Mucosa of rectum (tissue), 2 donors: ENCODE measurements around the gene ZNF697.
"Not testable (repeated sequence)": the region's sequence is repeated elsewhere in the genome, so short reads cannot be mapped to it uniquely, and the experiment has no call there.

Source experiments
- H3K27ac ChIP-seq, 2 donors: one replicate each; pipeline ENCODE4 v1.7.0; 2013; ENCODE audit warnings: inconsistent platforms in 2 of 2, low read depth in 2 of 2, low read length in 2 of 2
- H3K27me3 ChIP-seq, 2 donors: one replicate each; pipeline ENCODE4 v1.7.0; 2013; ENCODE audit warnings: low read length in 2 of 2; ENCODE audit not compliant: control insufficient read depth in 2 of 2, insufficient read depth in 2 of 2
- H3K36me3 ChIP-seq, 2 donors: one replicate each; pipeline ENCODE4 v1.7.0; 2013; ENCODE audit warnings: low read length in 2 of 2; ENCODE audit not compliant: control insufficient read depth in 2 of 2, insufficient read depth in 2 of 2
- H3K4me1 ChIP-seq, 2 donors: one replicate each; pipeline ENCODE4 v1.7.0; 2013; ENCODE audit warnings: low read length in 2 of 2, mild to moderate bottlenecking in 1 of 2; ENCODE audit not compliant: control insufficient read depth in 2 of 2, insufficient read depth in 2 of 2
- H3K4me3 ChIP-seq, 2 donors: one replicate each; pipeline ENCODE4 v1.7.0; 2013; ENCODE audit warnings: low read length in 2 of 2
- H3K9ac ChIP-seq, 2 donors: one replicate each; pipeline ENCODE4 v1.7.0; 2013; ENCODE audit warnings: low read length in 2 of 2, low read depth in 1 of 2, mild to moderate bottlenecking in 1 of 2
- H3K9me3 ChIP-seq, 2 donors: one replicate each; pipeline ENCODE4 v1.7.0; 2013; ENCODE audit warnings: low read length in 2 of 2; ENCODE audit not compliant: control insufficient read depth in 2 of 2
- donor health status: healthy.
- donor health status: Normal muscosa, but diverticular disease.

Gene ZNF697

GRCh38 chr1:119621705-119622104 lies 26.4 kb downstream of the ZNF697 start:
- Histone ChIP-seq H3K36me3 (peaks cover 7 to 9% of the 10 kb centered on the region in 2 donors), H3K9ac (no peak overlapping the region), H3K27me3 (no peaks in the 10 kb centered on the region), H3K27ac (no peak overlapping the region), H3K9me3 (no peaks in the 10 kb centered on the region), H3K4me1 (peaks cover 5 to 8% of the 10 kb centered on the region in 2 donors), H3K4me3 (no peak overlapping the region)

DNA sequence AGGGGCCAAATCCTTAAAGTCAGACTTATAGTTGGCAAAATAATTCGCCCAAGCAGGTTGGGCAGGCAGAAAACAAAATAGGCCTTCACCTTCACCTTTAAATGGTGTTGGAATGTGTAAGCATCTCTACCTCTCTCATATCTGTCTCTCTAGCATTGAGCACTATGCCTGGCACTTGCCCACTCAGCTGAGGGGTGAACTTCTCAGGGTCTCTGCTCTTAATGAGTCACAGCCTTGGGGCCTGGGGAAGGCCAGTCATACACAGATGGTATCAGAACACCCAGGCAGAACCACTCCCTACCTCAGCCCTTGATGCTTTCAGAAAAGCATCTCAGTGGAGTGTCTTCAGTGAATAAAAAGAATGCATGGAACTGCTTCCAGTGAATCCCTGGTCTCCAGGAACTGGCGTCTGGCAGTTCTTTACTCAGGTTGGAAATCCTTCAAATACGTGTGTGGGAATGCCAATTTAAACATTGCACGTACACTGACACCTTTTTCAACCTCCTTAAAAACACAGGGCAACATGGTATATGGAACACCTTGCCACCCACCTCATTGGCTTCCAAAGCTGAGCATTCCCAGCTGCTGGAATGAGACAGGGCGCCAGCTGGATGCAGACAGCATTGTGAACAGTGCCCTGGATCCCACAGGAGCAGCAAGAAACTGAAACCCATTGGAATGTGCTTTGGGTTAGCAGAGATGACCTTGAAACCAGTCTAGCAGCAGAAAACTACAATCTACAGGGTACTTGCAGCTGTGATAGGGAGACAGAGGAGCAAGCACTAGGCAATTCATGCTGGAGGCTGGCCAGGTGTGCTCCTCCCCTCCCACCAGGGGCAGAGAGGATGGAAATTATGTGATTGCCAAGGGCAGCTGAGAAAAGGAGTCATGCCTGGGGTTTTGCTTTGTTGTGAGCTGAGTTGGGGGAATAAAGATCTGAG lies 30.0 kb downstream of the ZNF697 start:
- Histone ChIP-seq H3K36me3 (no peaks in the 10 kb centered on the region), H3K4me3 (no peak overlapping the region), H3K9me3 (no peaks in the 10 kb centered on the region), H3K9ac (no peak overlapping the region), H3K27ac (no peak overlapping the region), H3K27me3 (no peaks in the 10 kb centered on the region), H3K4me1 (peaks cover 5 to 8% of the 10 kb centered on the region in 2 donors)

GRCh38 chr1:119616748-119617147 lies 31.3 kb downstream of the ZNF697 start:
- not testable (repeated sequence) for H3K27me3 ChIP-seq, H3K27ac ChIP-seq, H3K9me3 ChIP-seq, H3K9ac ChIP-seq, H3K36me3 ChIP-seq, H3K4me1 ChIP-seq, H3K4me3 ChIP-seq

DNA sequence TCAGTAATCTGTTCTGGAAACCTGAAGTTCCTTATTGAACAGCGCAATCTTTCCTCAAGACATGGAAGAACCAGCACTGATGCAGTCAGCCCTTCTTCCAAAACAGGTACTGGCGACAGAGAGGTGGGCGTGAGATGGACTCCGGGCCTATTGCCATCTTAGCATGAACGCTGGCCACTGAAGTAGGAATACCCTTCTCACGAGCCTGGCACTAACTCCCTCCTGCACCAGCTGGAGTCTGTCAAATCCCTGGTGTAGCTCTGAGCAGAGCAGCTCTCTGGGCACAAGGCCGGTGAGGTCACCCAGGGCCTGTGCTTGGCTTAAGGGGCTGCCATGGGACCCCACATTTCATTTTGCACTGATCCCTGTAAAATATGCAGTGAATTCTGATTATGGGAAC lies 33.0 kb downstream of the ZNF697 start:
- not testable (repeated sequence) for H3K9me3 ChIP-seq, H3K36me3 ChIP-seq, H3K4me3 ChIP-seq, H3K27ac ChIP-seq, H3K27me3 ChIP-seq, H3K4me1 ChIP-seq, H3K9ac ChIP-seq

GRCh38 chr1:119613769-119614720 lies 34.0 kb downstream of the ZNF697 start:
- no peaks in the 10 kb centered on the region for H3K9me3 ChIP-seq
- no peak overlapping the region for H3K4me3 ChIP-seq
- H3K27me3 ChIP-seq: no peaks in the 10 kb centered on the region
- H3K27ac ChIP-seq: no peak overlapping the region
- no peak overlapping the region for H3K9ac ChIP-seq
- H3K36me3 ChIP-seq: no peaks in the 10 kb centered on the region
- no peaks in the 10 kb centered on the region for H3K4me1 ChIP-seq

DNA sequence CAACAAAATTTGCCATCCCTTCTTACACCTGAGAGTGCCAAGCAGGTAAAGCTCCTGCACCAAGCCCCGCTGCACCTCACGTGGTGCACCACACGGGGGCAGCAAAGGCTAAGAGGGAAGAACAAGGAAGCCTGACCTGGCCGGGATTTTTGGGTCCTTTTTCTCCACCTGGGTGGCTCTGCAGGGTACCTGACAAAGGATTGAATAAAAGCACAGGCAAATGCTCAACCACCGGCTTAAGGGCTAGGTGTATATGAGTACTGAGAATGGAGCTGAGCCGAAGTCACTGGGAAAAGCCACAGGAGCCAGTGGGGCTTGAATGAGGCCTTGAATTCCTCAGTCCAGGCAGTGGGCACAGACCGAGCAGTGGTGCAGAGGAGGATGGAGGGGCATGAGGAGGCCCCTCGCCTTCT lies 36.4 kb downstream of the ZNF697 start:
- no peaks in the 10 kb centered on the region for H3K27me3 ChIP-seq
- no peak overlapping the region for H3K4me3 ChIP-seq
- no peaks in the 10 kb centered on the region for H3K36me3 ChIP-seq
- H3K27ac ChIP-seq: no peak overlapping the region
- no peaks in the 10 kb centered on the region for H3K4me1 ChIP-seq
- no peaks in the 10 kb centered on the region for H3K9me3 ChIP-seq
- H3K9ac ChIP-seq: peak overlapping the region in 1 of 2 donors; percentile 16

DNA sequence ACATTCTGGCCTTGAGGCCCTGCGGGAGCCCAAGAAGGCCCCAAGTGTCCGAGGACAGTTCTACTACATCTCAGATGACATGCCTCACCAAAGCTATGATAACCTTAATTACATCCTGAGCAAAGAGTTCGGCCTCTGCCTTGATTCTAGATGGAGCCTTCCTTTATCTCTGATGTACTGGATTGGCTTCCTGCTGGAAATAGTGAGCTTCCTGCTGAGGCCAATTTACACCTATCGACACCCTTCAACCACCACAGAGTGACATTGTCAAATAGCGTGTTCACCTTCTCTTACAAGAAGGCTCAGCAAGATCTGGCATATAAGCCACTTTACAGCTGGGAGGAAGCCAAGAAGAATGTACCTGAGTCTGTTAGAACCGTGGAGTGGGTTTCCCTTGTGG lies 39.2 kb downstream of the ZNF697 start:
- H3K27me3 ChIP-seq, H3K27ac ChIP-seq, H3K9ac ChIP-seq, H3K4me1 ChIP-seq, H3K9me3 ChIP-seq, H3K36me3 ChIP-seq, H3K4me3 ChIP-seq: not testable (repeated sequence)

DNA sequence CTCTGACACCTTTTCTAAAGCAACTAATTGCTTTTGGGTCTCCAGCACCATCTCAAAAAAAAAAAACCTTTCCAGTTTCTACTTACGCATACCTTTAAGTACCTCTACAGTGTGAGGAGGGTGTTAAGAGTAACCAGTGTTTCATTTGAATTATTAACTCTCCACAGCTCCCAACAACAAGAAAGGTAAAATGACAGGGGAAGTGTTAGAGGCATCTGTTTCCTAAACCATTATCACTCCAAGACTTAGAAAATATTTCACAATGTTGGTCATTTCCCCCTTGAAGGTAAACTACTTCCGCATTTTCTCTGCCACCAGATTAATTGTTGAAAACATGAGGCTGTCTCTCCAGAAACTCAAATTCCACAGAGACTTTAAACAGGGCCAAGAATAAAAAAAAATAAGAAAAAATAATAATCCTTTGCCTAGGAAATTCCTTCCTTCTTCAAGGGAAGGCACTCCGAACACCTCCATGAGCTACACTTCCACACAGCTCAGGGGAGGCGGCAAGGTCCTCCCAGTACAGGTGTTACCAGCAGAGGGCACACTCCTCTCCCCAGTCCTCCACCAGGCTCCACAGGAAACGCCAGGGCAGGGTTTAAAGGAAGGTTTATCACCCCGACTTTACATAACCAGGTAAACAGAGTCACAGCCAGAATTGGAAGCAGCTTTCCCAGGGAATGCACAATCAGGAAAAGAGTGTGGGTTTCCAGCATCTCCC lies 40.8 kb downstream of the ZNF697 start:
- not testable (repeated sequence) for H3K27ac ChIP-seq, H3K36me3 ChIP-seq, H3K4me3 ChIP-seq, H3K9me3 ChIP-seq, H3K9ac ChIP-seq, H3K27me3 ChIP-seq, H3K4me1 ChIP-seq

- Histone ChIP-seq H3K9ac (no peak overlapping the region), H3K36me3 (no peaks in the 10 kb centered on the region), H3K4me3 (no peak overlapping the region), H3K27ac (no peak overlapping the region), H3K27me3 (no peaks in the 10 kb centered on the region), H3K9me3 (no peaks in the 10 kb centered on the region), H3K4me1 (no peaks in the 10 kb centered on the region)
Measured at GRCh38 chr1:119606394-119606793, 41.7 kb downstream of the ZNF697 start.
